Mononuclear cell (primary cell): ENCODE data around the gene PHOSPHO1. TPM values are rescaled to one million over a fixed set of nuclear protein-coding genes. Genes with fewer than 3 reads are reported as not detected.

Experiments
- H3K27me3 ChIP-seq: 2 replicates; pipeline ENCODE4 v1.6.0; 2011; ENCODE audit warnings: low read length, control low read depth; ENCODE audit not compliant: insufficient read depth
- H3K4me1 ChIP-seq: 2 replicates; pipeline ENCODE4 v1.5.1; 2011; ENCODE audit warnings: mild to moderate bottlenecking, low read length, control low read depth; ENCODE audit not compliant: insufficient read depth
- H3K4me3 ChIP-seq: 2 replicates; pipeline ENCODE4 v1.5.1; 2011; ENCODE audit warnings: mild to moderate bottlenecking, low read length, moderate library complexity
- H3K9me3 ChIP-seq: 2 replicates; pipeline ENCODE4 v1.5.1; 2011; ENCODE audit warnings: low read depth, mild to moderate bottlenecking, control low read depth, low read length
- total RNA-seq: library from RNA; depleted of rRNA; stranded (reverse); fragments of >200 nt; gene quantifications from one replicate; pipeline ENCODE4 v1.2.3, GENCODE V29; 2012

Gene PHOSPHO1
- total RNA-seq, 1 donor, result 0.21 TPM

- no peaks in the 10 kb centered on the region for H3K9me3 ChIP-seq
- no peaks in the 10 kb centered on the region for H3K27me3 ChIP-seq
- H3K4me1 ChIP-seq, result peaks cover 84% of the 10 kb centered on the region
- no peak overlapping the region for H3K4me3 ChIP-seq
Measured at GRCh38 chr17:49216953-49217650, 13.5 kb downstream of the PHOSPHO1 start.

GRCh38 chr17:49216482-49216881 is 14.1 kb downstream of the PHOSPHO1 start:
- Histone ChIP-seq H3K9me3 (no peaks in the 10 kb centered on the region), H3K4me3 (no peak overlapping the region), H3K27me3 (no peaks in the 10 kb centered on the region), H3K4me1 (peaks cover 89% of the 10 kb centered on the region)

- Histone ChIP-seq H3K4me1 (peaks cover 99% of the 10 kb centered on the region), H3K9me3 (no peaks in the 10 kb centered on the region), H3K27me3 (no peaks in the 10 kb centered on the region), H3K4me3 (no peak overlapping the region)
Measured at GRCh38 chr17:49214676-49215360, 15.8 kb downstream of the PHOSPHO1 start.

- H3K4me1 ChIP-seq, result peaks cover 99% of the 10 kb centered on the region
- no peak overlapping the region for H3K4me3 ChIP-seq
- no peaks in the 10 kb centered on the region for H3K9me3 ChIP-seq
- H3K27me3 ChIP-seq, result no peaks in the 10 kb centered on the region
Measured at GRCh38 chr17:49213847-49214246, 16.7 kb downstream of the PHOSPHO1 start.

- peak overlapping the region; percentile 14 for H3K4me3 ChIP-seq
- no peaks in the 10 kb centered on the region for H3K27me3 ChIP-seq
- H3K9me3 ChIP-seq, result no peaks in the 10 kb centered on the region
- peaks cover 99% of the 10 kb centered on the region for H3K4me1 ChIP-seq
Measured at GRCh38 chr17:49213399-49213798, 17.2 kb downstream of the PHOSPHO1 start.

GRCh38 chr17:49210158-49211029 is 20.2 kb downstream of the PHOSPHO1 start, which contains the start of the genes ABI3 and GNGT2:
Gene ABI3 (plus strand): TSS chr17:49210707. CDS start chr17:49210725, 18 bp downstream.
Gene GNGT2 (minus strand): TSS chr17:49210574. CDS start chr17:49207422, 3,152 bp downstream.
- peak within 1 kb of the TSS; percentile 45 for H3K4me3 ChIP-seq
- no peaks in the 10 kb centered on the region for H3K27me3 ChIP-seq
- H3K9me3 ChIP-seq, result no peaks in the 10 kb centered on the region
- H3K4me1 ChIP-seq, result peaks cover 78% of the 10 kb centered on the region

- H3K27me3 ChIP-seq, result no peaks in the 10 kb centered on the region
- no peaks in the 10 kb centered on the region for H3K9me3 ChIP-seq
- H3K4me1 ChIP-seq, result peaks cover 65% of the 10 kb centered on the region
- no peak overlapping the region for H3K4me3 ChIP-seq
Measured at GRCh38 chr17:49209061-49209571, 21.5 kb downstream of the PHOSPHO1 start.

GRCh38 chr17:49204516-49204915 is 26.1 kb downstream of the PHOSPHO1 start:
- Histone ChIP-seq H3K4me3 (no peak overlapping the region), H3K4me1 (peaks cover 28% of the 10 kb centered on the region), H3K27me3 (no peaks in the 10 kb centered on the region), H3K9me3 (no peaks in the 10 kb centered on the region)

GRCh38 chr17:49203796-49204195 is 26.8 kb downstream of the PHOSPHO1 start:
- Histone ChIP-seq H3K4me1 (peaks cover 21% of the 10 kb centered on the region), H3K4me3 (no peak overlapping the region), H3K9me3 (no peaks in the 10 kb centered on the region), H3K27me3 (no peaks in the 10 kb centered on the region)

- no peaks in the 10 kb centered on the region for H3K9me3 ChIP-seq
- peaks cover 8% of the 10 kb centered on the region for H3K4me1 ChIP-seq
- no peak overlapping the region for H3K4me3 ChIP-seq
- H3K27me3 ChIP-seq, result no peaks in the 10 kb centered on the region
Measured at GRCh38 chr17:49201481-49201927, 29.1 kb downstream of the PHOSPHO1 start.

GRCh38 chr17:49200423-49201083 is 30.0 kb downstream of the PHOSPHO1 start:
- no peaks in the 10 kb centered on the region for H3K9me3 ChIP-seq
- no peak overlapping the region for H3K4me3 ChIP-seq
- H3K27me3 ChIP-seq, result no peaks in the 10 kb centered on the region
- peaks cover 8% of the 10 kb centered on the region for H3K4me1 ChIP-seq

GRCh38 chr17:49198211-49198610 is 32.4 kb downstream of the PHOSPHO1 start:
- H3K4me3 ChIP-seq, result no peak overlapping the region
- peaks cover 21% of the 10 kb centered on the region for H3K4me1 ChIP-seq
- H3K27me3 ChIP-seq, result no peaks in the 10 kb centered on the region
- H3K9me3 ChIP-seq, result no peaks in the 10 kb centered on the region

GRCh38 chr17:49197346-49197998 is 33.1 kb downstream of the PHOSPHO1 start:
- H3K4me1 ChIP-seq, result peaks cover 24% of the 10 kb centered on the region
- no peaks in the 10 kb centered on the region for H3K9me3 ChIP-seq
- no peaks in the 10 kb centered on the region for H3K27me3 ChIP-seq
- no peak overlapping the region for H3K4me3 ChIP-seq

- no peak overlapping the region for H3K4me3 ChIP-seq
- no peaks in the 10 kb centered on the region for H3K9me3 ChIP-seq
- H3K4me1 ChIP-seq, result peaks cover 31% of the 10 kb centered on the region
- H3K27me3 ChIP-seq, result no peaks in the 10 kb centered on the region
Measured at GRCh38 chr17:49196520-49196919, 34.1 kb downstream of the PHOSPHO1 start.
